Liver (tissue), 3 donors: Measurements from ENCODE around the gene CACNB4.

ENCODE experiments used
- ATF3 ChIP-seq: IDR thresholded peaks from 2 replicates; pipeline ENCODE4 v1.6.1; 2016; ENCODE audit warnings: antibody characterized with exemption
- CTCF ChIP-seq: fragments of 150-350 bp; IDR thresholded peaks from 2 replicates; pipeline ENCODE4 v1.5.1; 2017; ENCODE audit warnings: improper control_type of control experiment, low read depth, low read length; ENCODE audit not compliant: missing input control
- EGR1 ChIP-seq, 2 donors: IDR thresholded peaks; 2 replicates each; pipeline ENCODE4 v1.6.1; 2016 to 2018; ENCODE audit warnings: antibody characterized with exemption in 2 of 2, low read depth in 2 of 2
- GABPA ChIP-seq, 2 donors: IDR thresholded peaks in 1 of 2; conservative IDR thresholded peaks in 1 of 2; 2 replicates each; pipeline ENCODE4 v1.6.1; 2016; ENCODE audit warnings: antibody characterized with exemption in 2 of 2, mild to moderate bottlenecking in 1 of 2, moderate library complexity in 1 of 2
- HNF4A ChIP-seq, 2 donors: conservative IDR thresholded peaks; 2 replicates each; pipeline ENCODE4 v1.6.1; 2016; ENCODE audit warnings: antibody characterized with exemption in 2 of 2, mild to moderate bottlenecking in 2 of 2
- HNF4G ChIP-seq: IDR thresholded peaks from 2 replicates; pipeline ENCODE4 v1.6.1; 2016; ENCODE audit warnings: antibody characterized with exemption
- JUND ChIP-seq, 2 donors: IDR thresholded peaks; 2 replicates each; pipeline ENCODE4 v1.6.1; 2016; ENCODE audit warnings: antibody characterized with exemption in 2 of 2
- MAX ChIP-seq: IDR thresholded peaks from 2 replicates; pipeline ENCODE4 v1.6.1; 2016; ENCODE audit warnings: antibody characterized with exemption
- NR2F2 ChIP-seq: IDR thresholded peaks from 2 replicates; pipeline ENCODE4 v1.6.1; 2016; ENCODE audit warnings: antibody characterized with exemption
- RAD21 ChIP-seq, 2 donors: IDR thresholded peaks; 2 replicates each; pipeline ENCODE4 v1.6.1; 2016; ENCODE audit warnings: antibody characterized with exemption in 2 of 2, mild to moderate bottlenecking in 2 of 2
- REST ChIP-seq: IDR thresholded peaks from 2 replicates; pipeline ENCODE4 v1.6.1; 2016; ENCODE audit warnings: antibody characterized with exemption, mild to moderate bottlenecking
- SP1 ChIP-seq: IDR thresholded peaks from 2 replicates; pipeline ENCODE4 v1.6.1; 2018; ENCODE audit warnings: antibody characterized with exemption, mild to moderate bottlenecking
- TAF1 ChIP-seq: conservative IDR thresholded peaks from 2 replicates; pipeline ENCODE4 v1.6.1; 2016; ENCODE audit warnings: antibody characterized with exemption, mild to moderate bottlenecking
- ZBTB33 ChIP-seq: IDR thresholded peaks from 2 replicates; pipeline ENCODE4 v1.6.1; 2016; ENCODE audit warnings: antibody characterized with exemption
- donor health status: healthy.
- donor health status: healthy.

GRCh38 chr2:151845481-151845880 lies 253.4 kb downstream of the CACNB4 start:
- TF ChIP-seq JUND (IDR thresholded peaks at IDR 0.05) (no peak), CTCF (no peak), GABPA (IDR thresholded peaks at IDR 0.05 in 1 of 2, conservative IDR thresholded peaks at IDR 0.05 in 1 of 2) (no peak), REST (no peak), EGR1 (IDR thresholded peaks at IDR 0.05; ENCODE audit: low read depth in 2 of 2) (no peak), ZBTB33 (no peak), SP1 (no peak), ATF3 (no peak), TAF1 (no peak), RAD21 (IDR thresholded peaks at IDR 0.05) (no peak), NR2F2 (no peak), MAX (no peak), HNF4A (conservative IDR thresholded peaks at IDR 0.05) (no peak), HNF4G (no peak)
